CD8-positive, alpha-beta memory T cell (primary cell): ENCODE data around the gene RBBP8. TPM values are rescaled to one million over a fixed set of nuclear protein-coding genes. Genes with fewer than 3 reads are reported as not detected.

Experiments
- CTCF ChIA-PET: fragments of 350-600 bp; sonication (Branson Sonifier 250); formaldehyde crosslinking; loops from one replicate; lab custom pipeline; 2021; ENCODE audit warnings: antibody characterized with exemption; lab: Charles Lee
- POLR2A ChIA-PET: fragments of 350-600 bp; sonication (Branson Sonifier 250); formaldehyde crosslinking; loops from one replicate; lab custom pipeline; 2021; ENCODE audit warnings: antibody characterized with exemption; lab: Charles Lee
- DNase-seq, 5 donors: peaks; one replicate each; pipeline versions ENCODE4 v3.0.0 to v3.0.0-alpha.2; 2020 to 2022; ENCODE audit warnings: mixed read lengths in 1 of 5
- H3K27ac ChIP-seq: one replicate; pipeline ENCODE4 v1.7.0; 2013; ENCODE audit warnings: low read depth, mild to moderate bottlenecking, low read length, moderate library complexity
- H3K27me3 ChIP-seq: 2 replicates; pipeline ENCODE4 v1.7.0; 2013; ENCODE audit warnings: low read length, mild to moderate bottlenecking; ENCODE audit not compliant: insufficient read depth, poor library complexity, severe bottlenecking
- H3K36me3 ChIP-seq: 2 replicates; pipeline ENCODE4 v1.7.0; 2013; ENCODE audit warnings: mild to moderate bottlenecking, low read length, moderate library complexity; ENCODE audit not compliant: insufficient read depth
- H3K4me1 ChIP-seq: 2 replicates; pipeline ENCODE4 v1.7.0; 2013; ENCODE audit warnings: mild to moderate bottlenecking, low read length, moderate library complexity; ENCODE audit not compliant: insufficient read depth
- H3K4me3 ChIP-seq: 2 replicates; pipeline ENCODE4 v1.7.0; 2013; ENCODE audit warnings: mild to moderate bottlenecking, low read length
- H3K9me3 ChIP-seq: 2 replicates; pipeline ENCODE4 v1.7.0; 2013; ENCODE audit warnings: mild to moderate bottlenecking, low read length
- H3K27ac Mint-ChIP-seq, 8 donors: one replicate each; pipeline ENCODE4 v1.8.0; 2020 to 2021; ENCODE audit warnings: mixed read lengths in 8 of 8, mild to moderate bottlenecking in 6 of 8, inconsistent platforms in 3 of 8, moderate library complexity in 3 of 8
- H3K27me3 Mint-ChIP-seq, 2 donors: one replicate each; pipeline ENCODE4 v1.8.0; 2020 to 2021; ENCODE audit warnings: mixed read lengths in 2 of 2, mild to moderate bottlenecking in 1 of 2, moderate library complexity in 1 of 2
- H3K36me3 Mint-ChIP-seq, 3 donors: one replicate each; pipeline ENCODE4 v1.8.0; 2020 to 2021; ENCODE audit warnings: mixed read lengths in 3 of 3, inconsistent platforms in 1 of 3, mild to moderate bottlenecking in 1 of 3
- H3K4me1 Mint-ChIP-seq, 3 donors: one replicate each; pipeline ENCODE4 v1.8.0; 2020 to 2021; ENCODE audit warnings: mixed read lengths in 3 of 3, inconsistent platforms in 1 of 3, mild to moderate bottlenecking in 1 of 3
- H3K4me3 Mint-ChIP-seq, 7 donors: one replicate each; pipeline ENCODE4 v1.8.0; 2020 to 2021; ENCODE audit warnings: mixed read lengths in 7 of 7, mild to moderate bottlenecking in 6 of 7, moderate library complexity in 4 of 7, inconsistent platforms in 2 of 7
- H3K9me3 Mint-ChIP-seq, 5 donors: one replicate each; pipeline ENCODE4 v1.8.0; 2020 to 2022; ENCODE audit warnings: mixed read lengths in 5 of 5, mild to moderate bottlenecking in 3 of 5, moderate library complexity in 2 of 5, inconsistent platforms in 1 of 5
- polyA plus RNA-seq: library from polyadenylated mRNA; unstranded; fragments of 300-500 nt; fragmentation: Illumina TruSeq; gene quantifications from one replicate; pipeline ENCODE4 v1.2.3, GENCODE V29; 2021
- total RNA-seq, 2 experiments: library from RNA; stranded (reverse); gene quantifications; one replicate each; pipeline ENCODE4 v1.2.3, GENCODE V29; 2021

The RBBP8 gene
- total and polyA plus RNA-seq, 3 experiments from 2014 or later, result 2.0 to 80.8 (median 76.9) TPM

- Mint-ChIP-seq H3K27ac (peak overlapping the region in 1 of 8 donors; percentile 39), H3K9me3 (no peaks in the 10 kb centered on the region), H3K4me3 (no peak overlapping the region), H3K4me1 (no peaks in the 10 kb centered on the region), H3K36me3 (peaks cover 0 to 3% (median 0%) of the 10 kb centered on the region in 3 donors), H3K27me3 (peaks cover 0 to 7% of the 10 kb centered on the region in 2 donors)
- Histone ChIP-seq H3K36me3 (no peaks in the 10 kb centered on the region), H3K4me3 (no peak overlapping the region), H3K4me1 (no peaks in the 10 kb centered on the region), H3K27ac (no peak overlapping the region), H3K27me3 (no peaks in the 10 kb centered on the region), H3K9me3 (no peaks in the 10 kb centered on the region)
- POLR2A ChIA-PET, result no interaction called here
- CTCF ChIA-PET, result interaction anchor here (0.8 kb wide), 1 partner anchor 19 kb away, joined by 3 read pairs; no protein-coding TSS in a partner anchor
- DNase-seq, result no peak
These were observed 105.6 kb downstream of the RBBP8 start for GRCh38 chr18:23038712-23039111.

GRCh38 chr18:23042133-23042532 lies 109.0 kb downstream of the RBBP8 start:
- no peak for DNase-seq
- Mint-ChIP-seq H3K36me3 (peaks cover 0 to 3% (median 0%) of the 10 kb centered on the region in 3 donors), H3K4me1 (no peaks in the 10 kb centered on the region), H3K9me3 (peaks cover 0 to 1% (median 0%) of the 10 kb centered on the region in 5 donors), H3K27me3 (peaks cover 0 to 10% of the 10 kb centered on the region in 2 donors), H3K4me3 (no peak overlapping the region), H3K27ac (no peak overlapping the region)
- POLR2A ChIA-PET, result no interaction called here
- Histone ChIP-seq H3K36me3 (no peaks in the 10 kb centered on the region), H3K27me3 (no peaks in the 10 kb centered on the region), H3K4me3 (no peak overlapping the region), H3K9me3 (no peaks in the 10 kb centered on the region), H3K27ac (no peak overlapping the region), H3K4me1 (no peaks in the 10 kb centered on the region)
- CTCF ChIA-PET, result no interaction called here

GRCh38 chr18:23043803-23044376 lies 110.8 kb downstream of the RBBP8 start:
- Histone ChIP-seq H3K27me3 (no peaks in the 10 kb centered on the region), H3K9me3 (no peaks in the 10 kb centered on the region), H3K36me3 (no peaks in the 10 kb centered on the region), H3K27ac (no peak overlapping the region), H3K4me1 (no peaks in the 10 kb centered on the region), H3K4me3 (no peak overlapping the region)
- no peak overlapping the region for H3K27ac Mint-ChIP-seq
- no peaks in the 10 kb centered on the region for H3K4me1 Mint-ChIP-seq
- no peak overlapping the region for H3K4me3 Mint-ChIP-seq
- no peak for DNase-seq
- peaks cover 0 to 3% (median 0%) of the 10 kb centered on the region in 3 donors for H3K36me3 Mint-ChIP-seq
- H3K9me3 Mint-ChIP-seq, result peaks cover 0 to 1% (median 0%) of the 10 kb centered on the region in 5 donors
- POLR2A ChIA-PET, result no interaction called here
- CTCF ChIA-PET, result no interaction called here
- H3K27me3 Mint-ChIP-seq, result peaks cover 0 to 10% of the 10 kb centered on the region in 2 donors

- Mint-ChIP-seq H3K9me3 (peaks cover 0 to 1% (median 0%) of the 10 kb centered on the region in 5 donors), H3K36me3 (no peaks in the 10 kb centered on the region), H3K4me1 (peaks cover 15 to 17% (median 17%) of the 10 kb centered on the region in 3 donors), H3K4me3 (peak overlapping the region in 5 of 7 donors; percentile 2 to 42 (median 32)), H3K27ac (peak overlapping the region in 4 of 8 donors; percentile 0 to 64 (median 16)), H3K27me3 (no peaks in the 10 kb centered on the region)
- H3K4me3 ChIP-seq, result peak overlapping the region; percentile 6
- CTCF ChIA-PET, result no interaction called here
- H3K9me3 ChIP-seq, result no peaks in the 10 kb centered on the region
- no peaks in the 10 kb centered on the region for H3K27me3 ChIP-seq
- POLR2A ChIA-PET, result interaction anchor here (1.2 kb wide), 1 partner anchor 42 kb away, joined by 5 read pairs; no protein-coding TSS in a partner anchor
- H3K36me3 ChIP-seq, result no peaks in the 10 kb centered on the region
- peak in 2 of 5 donors; percentile 18 to 32 for DNase-seq
- peaks cover 13% of the 10 kb centered on the region for H3K4me1 ChIP-seq
- no peak overlapping the region for H3K27ac ChIP-seq
These were observed 116.7 kb downstream of the RBBP8 start for GRCh38 chr18:23049698-23050373.

GRCh38 chr18:23053776-23054457 lies 120.8 kb downstream of the RBBP8 start:
- Mint-ChIP-seq H3K27ac (no peak overlapping the region), H3K27me3 (peaks cover 0 to 9% of the 10 kb centered on the region in 2 donors), H3K36me3 (peaks cover 0 to 4% (median 0%) of the 10 kb centered on the region in 3 donors), H3K4me3 (peak overlapping the region in 1 of 7 donors; percentile 48), H3K9me3 (no peaks in the 10 kb centered on the region), H3K4me1 (peaks cover 15 to 17% (median 17%) of the 10 kb centered on the region in 3 donors)
- Histone ChIP-seq H3K36me3 (no peaks in the 10 kb centered on the region), H3K4me1 (peaks cover 13% of the 10 kb centered on the region), H3K9me3 (no peaks in the 10 kb centered on the region), H3K27ac (no peak overlapping the region), H3K4me3 (no peak overlapping the region), H3K27me3 (no peaks in the 10 kb centered on the region)
- CTCF ChIA-PET, result interaction anchor here (1.3 kb wide), 1 partner anchor 21 kb away, joined by 3 read pairs; no protein-coding TSS in a partner anchor
- POLR2A ChIA-PET, result no interaction called here
- DNase-seq, result no peak

- ChIA-PET POLR2A (no interaction called here), CTCF (interaction anchor here (1.3 kb wide), 1 partner anchor 21 kb away, joined by 3 read pairs; no protein-coding TSS in a partner anchor)
- no peak for DNase-seq
- Mint-ChIP-seq H3K27me3 (peaks cover 2 to 9% of the 10 kb centered on the region in 2 donors), H3K36me3 (peaks cover 0 to 4% (median 0%) of the 10 kb centered on the region in 3 donors), H3K9me3 (no peaks in the 10 kb centered on the region), H3K4me1 (peaks cover 10 to 14% (median 14%) of the 10 kb centered on the region in 3 donors), H3K27ac (no peak overlapping the region), H3K4me3 (no peak overlapping the region)
- no peak overlapping the region for H3K27ac ChIP-seq
- H3K4me3 ChIP-seq, result no peak overlapping the region
- H3K4me1 ChIP-seq, result peaks cover 7% of the 10 kb centered on the region
- no peaks in the 10 kb centered on the region for H3K36me3 ChIP-seq
- no peaks in the 10 kb centered on the region for H3K9me3 ChIP-seq
- no peaks in the 10 kb centered on the region for H3K27me3 ChIP-seq
These were observed 121.4 kb downstream of the RBBP8 start for GRCh38 chr18:23054553-23054952.

GRCh38 chr18:23056315-23056714 lies 123.2 kb downstream of the RBBP8 start:
- Histone ChIP-seq H3K4me1 (no peaks in the 10 kb centered on the region), H3K4me3 (no peak overlapping the region), H3K9me3 (no peaks in the 10 kb centered on the region), H3K27me3 (no peaks in the 10 kb centered on the region), H3K36me3 (no peaks in the 10 kb centered on the region), H3K27ac (no peak overlapping the region)
- no peak overlapping the region for H3K4me3 Mint-ChIP-seq
- no peak overlapping the region for H3K27ac Mint-ChIP-seq
- POLR2A ChIA-PET, result no interaction called here
- peaks cover 0 to 4% (median 0%) of the 10 kb centered on the region in 3 donors for H3K36me3 Mint-ChIP-seq
- H3K4me1 Mint-ChIP-seq, result no peaks in the 10 kb centered on the region
- peaks cover 2 to 12% of the 10 kb centered on the region in 2 donors for H3K27me3 Mint-ChIP-seq
- DNase-seq, result no peak
- CTCF ChIA-PET, result interaction anchor here (1.3 kb wide), 1 partner anchor 13 kb away, joined by 3 read pairs; no protein-coding TSS in a partner anchor
- no peaks in the 10 kb centered on the region for H3K9me3 Mint-ChIP-seq
